Measurements from ENCODE around the gene BYSL. TPM values are rescaled to one million over a fixed set of nuclear protein-coding genes. Genes with fewer than 3 reads are reported as not detected.

BYSL gene
- total and polyA plus RNA-seq, 10 of the 15 experiments (the other 5 are each of a cell fraction or from before 2014, with no cell fraction given), result 12.6 to 51.1 (median 33.0) TPM

DNA sequence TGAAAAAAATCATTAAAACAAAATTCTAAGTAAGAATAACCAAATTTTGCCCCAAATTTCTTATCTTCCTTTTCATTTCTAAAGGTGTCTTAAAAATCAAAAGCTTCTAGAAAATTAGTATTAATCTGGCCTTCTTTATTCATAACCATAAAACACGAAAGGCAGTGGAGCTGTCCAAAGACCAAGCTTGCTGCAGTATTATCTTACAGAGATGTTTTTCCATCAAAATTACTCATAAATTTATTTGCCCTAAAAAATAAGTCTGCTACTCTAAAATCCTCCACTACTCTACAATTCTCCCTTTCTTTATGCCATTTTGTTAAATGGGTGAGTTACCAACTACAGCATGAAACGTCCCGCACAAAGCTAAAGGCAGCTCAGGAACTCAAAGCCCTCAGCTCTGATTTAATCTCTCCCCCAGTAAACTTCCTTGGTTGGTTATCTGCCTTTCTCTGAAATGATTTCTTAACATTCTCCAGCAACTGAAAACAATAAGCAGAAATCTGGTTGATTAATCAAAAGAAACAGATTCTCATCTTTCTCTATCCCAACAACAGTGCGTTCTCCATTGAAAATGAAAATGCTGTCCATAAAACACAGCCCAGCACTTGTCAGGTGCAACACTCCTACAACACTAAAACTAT is 28.3 kb upstream of the BYSL start:
- POLR2A ChIA-PET, result interaction anchor here (0.5 to 1.4 kb wide), 4 partner anchors 10 to 151 kb away, joined by 3 to 10 read pairs (median 4); partner anchors contain the start of genes BYSL and MED20
- H3K4me1 ChIP-seq (ENCODE audit: control insufficient read depth, insufficient read depth, low read length), result peaks cover 6% of the 10 kb centered on the region; the same call in 1 of the 2 replicates
- no peak overlapping the region for H3K27ac ChIP-seq (ENCODE audit: control insufficient read depth, insufficient read depth)
- no peaks in the 10 kb centered on the region for H3K27me3 ChIP-seq (replicated peaks in 1 of 2; ENCODE audit: control insufficient read depth in 2 of 2, insufficient read depth in 2 of 2, low read length in 1 of 2)
- RAD21 ChIA-PET (ENCODE audit: unreplicated experiment), result interaction anchor here (0.9 to 1.1 kb wide), 2 partner anchors 146 to 151 kb away, joined by 3 to 4 read pairs; no protein-coding TSS in a partner anchor
- no peak for FAIRE-seq
- no peak overlapping the region for H3K4me3 ChIP-seq
- in situ Hi-C loops (cut with MboI) (no loop called here), intact Hi-C loops (cut with micrococcal nuclease; ENCODE audit: unreplicated experiment) (no loop called here)
- CTCF ChIA-PET, result interaction anchor here (0.6 to 4.9 kb wide), 6 partner anchors 10 to 150 kb away, joined by 3 to 31 read pairs (median 3); partner anchors contain the start of genes BYSL and MED20
- no peak for DNase-seq (ENCODE audit: low read depth, low spot score)
- TF ChIP-seq NFYB (IDR thresholded peaks at IDR 0.05; ENCODE audit: insufficient read depth, low read depth, low read length) (no peak), FOXK2 (IDR thresholded peaks at IDR 0.05) (no peak)
- TF ChIP-seq, protein P1, sequence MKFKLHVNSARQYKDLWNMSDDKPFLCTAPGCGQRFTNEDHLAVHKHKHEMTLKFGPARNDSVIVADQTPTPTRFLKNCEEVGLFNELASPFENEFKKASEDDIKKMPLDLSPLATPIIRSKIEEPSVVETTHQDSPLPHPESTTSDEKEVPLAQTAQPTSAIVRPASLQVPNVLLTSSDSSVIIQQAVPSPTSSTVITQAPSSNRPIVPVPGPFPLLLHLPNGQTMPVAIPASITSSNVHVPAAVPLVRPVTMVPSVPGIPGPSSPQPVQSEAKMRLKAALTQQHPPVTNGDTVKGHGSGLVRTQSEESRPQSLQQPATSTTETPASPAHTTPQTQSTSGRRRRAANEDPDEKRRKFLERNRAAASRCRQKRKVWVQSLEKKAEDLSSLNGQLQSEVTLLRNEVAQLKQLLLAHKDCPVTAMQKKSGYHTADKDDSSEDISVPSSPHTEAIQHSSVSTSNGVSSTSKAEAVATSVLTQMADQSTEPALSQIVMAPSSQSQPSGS (IDR thresholded peaks at IDR 0.05; ENCODE audit: low read length), result no peak
- no TSS peak for BruUV-seq (replicated peaks)
- no peaks in the 10 kb centered on the region for H3K9me3 ChIP-seq (replicated peaks; ENCODE audit: control insufficient read depth, insufficient read depth, low read length)
- no peaks in the 10 kb centered on the region for H3K36me3 ChIP-seq (ENCODE audit: control insufficient read depth in 2 of 2, insufficient read depth in 2 of 2, low read length in 1 of 2)
- no peak overlapping the region for H3K9ac ChIP-seq (ENCODE audit: control insufficient read depth, insufficient read depth, low read length)
- peaks cover 2% of the 10 kb centered on the region; the same call in 1 of the 2 replicates for H3K79me2 ChIP-seq (ENCODE audit: control insufficient read depth, insufficient read depth, low read length)
- no peak overlapping the region for H3K4me2 ChIP-seq (ENCODE audit: control insufficient read depth, insufficient read depth)
- no peak for ATAC-seq
- 96% methylated on average over 4 of the region's 4 CpGs for WGBS (ENCODE audit: insufficient coverage, insufficient replicate concordance, low lambda C conversion rate, missing lambda C conversion rate)
- no peaks in the 10 kb centered on the region for H4K20me1 ChIP-seq (ENCODE audit: control insufficient read depth, insufficient read depth)
- SMC1A ChIA-PET (ENCODE audit: uncharacterized antibody, unreplicated experiment), result interaction anchor here (0.7 to 2.2 kb wide), 10 partner anchors 10 to 560 kb away, joined by 3 to 12 read pairs (median 3); partner anchors contain the start of gene TAF8
- H2AFZ ChIP-seq (ENCODE audit: control insufficient read depth, low read depth, low read length), result no peak overlapping the region

Measured in GM12878 (cell line).